ENCODE measurements around the gene DGCR2. TPM values are rescaled to one million over a fixed set of nuclear protein-coding genes. Genes with fewer than 3 reads are reported as not detected.
A peak's percentile ranks its signal among the peaks of the same experiment; 100 is the strongest.

DGCR2 gene
- total and polyA plus RNA-seq, 2 experiments from 2014 or later: 25.6 to 42.7 TPM

DNA sequence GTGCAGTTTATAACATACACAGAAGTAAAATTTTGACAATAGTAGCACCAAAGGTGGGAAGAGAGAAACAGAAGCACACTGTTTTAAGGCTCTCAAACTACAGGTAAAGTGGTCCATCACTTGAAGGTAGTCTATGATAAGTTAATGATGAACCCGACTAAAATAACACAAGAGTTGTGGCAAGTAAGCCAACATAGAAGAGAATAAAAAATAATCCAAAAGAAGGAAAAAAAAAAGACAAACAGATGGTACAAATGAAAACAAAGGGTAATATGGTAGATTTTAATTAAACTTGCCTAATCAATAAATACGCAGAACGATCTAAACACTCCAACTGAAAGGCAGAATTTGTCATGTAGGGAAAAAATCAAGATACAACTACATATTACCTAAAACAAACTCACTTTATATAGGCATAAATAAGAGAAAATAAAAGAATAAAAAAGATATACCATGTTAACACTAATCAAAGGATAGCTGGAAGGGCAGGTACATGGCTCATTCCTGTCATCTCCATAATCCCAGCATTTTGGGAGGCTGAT lies 31.6 kb downstream of the DGCR2 start:
- no peaks in the 10 kb centered on the region; the same call in none of the 2 replicates for H4K20me1 ChIP-seq (ENCODE audit: insufficient read depth)
- in situ Hi-C loops (cut with MboI): no loop called here

DNA sequence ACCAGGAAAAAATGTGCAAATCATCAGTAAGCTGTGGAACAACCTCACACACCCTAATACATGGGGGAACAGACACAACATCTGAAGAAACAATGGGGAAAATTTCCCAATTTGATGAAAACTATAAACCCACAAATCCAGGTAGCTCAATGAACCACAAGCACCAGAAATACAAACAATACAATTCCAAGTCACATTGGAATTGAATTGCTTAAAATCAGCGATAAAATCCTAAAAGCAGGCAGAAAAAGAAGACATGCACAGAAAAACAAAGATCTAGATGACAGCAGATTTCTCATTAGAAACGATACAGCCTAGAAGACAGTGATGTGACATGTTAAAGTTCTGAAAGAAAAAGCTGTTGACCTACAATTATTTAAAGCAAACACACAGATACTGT lies 32.0 kb downstream of the DGCR2 start:
- no peaks in the 10 kb centered on the region; the same call in none of the 2 replicates for H4K20me1 ChIP-seq (ENCODE audit: insufficient read depth)
- H3K4me1 ChIP-seq (ENCODE audit: insufficient read depth): peaks cover 13% of the 10 kb centered on the region
- no peaks in the 10 kb centered on the region for H3K9me3 ChIP-seq (ENCODE audit: low read depth)
- H3K79me2 ChIP-seq (ENCODE audit: insufficient read depth): peaks cover 65% of the 10 kb centered on the region
- H2AFZ ChIP-seq: no peak overlapping the region
- H3K9ac ChIP-seq: no peak overlapping the region
- in situ Hi-C loops (cut with MboI): no loop called here
- TF ChIP-seq EZH2phosphoT487 (IDR thresholded peaks at IDR 0.05; ENCODE audit: insufficient read depth, low read depth): no peak
- no peak for TF ChIP-seq EZH2 (IDR thresholded peaks at IDR 0.05; ENCODE audit: insufficient read depth, poor library complexity, severe bottlenecking)
- H3K4me2 ChIP-seq (ENCODE audit: unreplicated experiment): no peak overlapping the region
- H3F3A ChIP-seq (ENCODE audit: insufficient read depth): peaks cover 20% of the 10 kb centered on the region
- no peaks in the 10 kb centered on the region for H3K36me3 ChIP-seq (ENCODE audit: low read depth)
- DNase-seq: no peak
- no peaks in the 10 kb centered on the region for H3K27me3 ChIP-seq (replicated peaks; ENCODE audit: insufficient read depth)
- no peaks in the 10 kb centered on the region for H3K9me2 ChIP-seq (ENCODE audit: insufficient read depth)
- no peak overlapping the region for H3K27ac ChIP-seq
- 81 to 83% methylated on average over 2 of the region's 2 CpGs for WGBS, 2 experiments (ENCODE audit: low coverage in 1 of 2, low lambda C conversion rate in 2 of 2, missing lambda C conversion rate in 2 of 2)
- H3K4me3 ChIP-seq: no peak overlapping the region

More for the DNA sequence above, 31.6 kb downstream of the DGCR2 start:
- Histone ChIP-seq H3K4me2 (ENCODE audit: unreplicated experiment) (no peak overlapping the region), H3K4me1 (ENCODE audit: insufficient read depth) (peaks cover 13% of the 10 kb centered on the region), H3K9me2 (ENCODE audit: insufficient read depth) (no peaks in the 10 kb centered on the region), H3F3A (ENCODE audit: insufficient read depth) (peaks cover 17% of the 10 kb centered on the region), H3K4me3 (no peak overlapping the region), H3K9ac (no peak overlapping the region), H3K36me3 (ENCODE audit: low read depth) (no peaks in the 10 kb centered on the region), H3K79me2 (ENCODE audit: insufficient read depth) (peaks cover 68% of the 10 kb centered on the region), H3K27ac (no peak overlapping the region), H3K9me3 (ENCODE audit: low read depth) (no peaks in the 10 kb centered on the region), H2AFZ (no peak overlapping the region), H3K27me3 (replicated peaks; ENCODE audit: insufficient read depth) (no peaks in the 10 kb centered on the region)
- TF ChIP-seq EZH2phosphoT487 (IDR thresholded peaks at IDR 0.05; ENCODE audit: insufficient read depth, low read depth) (no peak), EZH2 (IDR thresholded peaks at IDR 0.05; ENCODE audit: insufficient read depth, poor library complexity, severe bottlenecking) (no peak)
- 85 to 86% methylated on average over 3 of the region's 3 CpGs for WGBS, 2 experiments (ENCODE audit: low coverage in 1 of 2, low lambda C conversion rate in 2 of 2, missing lambda C conversion rate in 2 of 2)
- no peak for DNase-seq

DNA sequence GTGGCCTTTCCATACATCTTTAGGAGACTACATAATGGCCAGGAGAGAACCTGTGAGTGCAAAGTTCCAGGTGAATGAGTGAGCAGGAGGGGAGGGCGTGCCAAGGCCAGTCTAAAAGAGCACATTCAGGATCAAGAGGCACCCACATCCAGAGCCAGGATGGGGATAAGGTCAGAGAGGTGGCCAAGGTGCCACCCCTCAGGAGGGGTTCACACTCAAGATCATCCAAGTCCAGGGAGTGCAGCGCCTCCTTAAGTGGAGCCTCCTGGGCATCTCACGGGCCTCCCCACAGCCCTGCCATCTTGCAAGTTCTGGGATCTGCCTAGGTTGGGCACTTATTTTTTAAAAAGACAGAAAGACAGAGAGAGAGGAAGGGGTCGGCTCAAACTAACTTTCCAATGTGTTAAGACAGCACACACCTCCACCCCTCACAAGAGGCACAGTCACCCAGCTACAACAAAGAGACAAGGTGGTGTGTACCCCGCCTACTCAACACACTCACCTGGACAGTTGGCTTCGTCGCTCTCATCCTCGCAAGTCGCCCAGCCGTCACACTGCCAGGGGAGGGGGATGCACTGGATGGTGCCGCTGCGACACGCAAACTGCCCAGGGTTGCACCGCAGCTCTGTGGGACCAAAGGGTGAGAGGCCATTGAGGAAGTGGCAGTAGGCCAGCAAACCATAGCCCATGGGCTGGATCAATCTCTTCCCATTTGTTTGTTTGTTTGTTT lies 33.2 kb downstream of the DGCR2 start:
- in situ Hi-C loops (cut with MboI): no loop called here
- peaks cover 53% of the 10 kb centered on the region for H3K79me2 ChIP-seq (ENCODE audit: insufficient read depth)

DNA sequence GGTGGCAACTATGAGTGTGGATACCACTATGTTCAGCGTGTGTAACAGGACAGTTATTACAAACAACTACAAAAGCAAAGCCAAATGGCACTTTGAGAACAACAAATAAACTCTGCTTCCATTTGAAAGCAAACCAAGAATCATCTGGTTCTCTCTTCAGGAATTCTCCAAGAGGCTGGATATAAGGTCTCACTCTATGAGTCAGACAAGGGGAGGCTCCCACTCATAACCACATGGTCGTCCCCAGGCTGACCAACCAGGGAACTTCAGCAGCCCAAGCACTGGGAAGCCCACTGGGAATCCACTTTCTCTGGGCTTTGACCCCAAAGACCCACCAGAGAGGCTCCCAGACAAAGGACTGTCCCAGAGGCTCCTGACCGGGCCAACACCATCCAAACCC lies 35.3 kb downstream of the DGCR2 start:
- Histone ChIP-seq H3K27ac (no peak overlapping the region), H3K9ac (no peak overlapping the region), H4K20me1 (ENCODE audit: insufficient read depth) (no peaks in the 10 kb centered on the region; the same call in none of the 2 replicates), H3K36me3 (ENCODE audit: low read depth) (no peaks in the 10 kb centered on the region), H3K9me3 (ENCODE audit: low read depth) (no peaks in the 10 kb centered on the region), H3K4me1 (ENCODE audit: insufficient read depth) (peaks cover 13% of the 10 kb centered on the region), H3F3A (ENCODE audit: insufficient read depth) (peaks cover 20% of the 10 kb centered on the region), H3K27me3 (replicated peaks; ENCODE audit: insufficient read depth) (no peaks in the 10 kb centered on the region), H3K4me2 (ENCODE audit: unreplicated experiment) (no peak overlapping the region), H3K9me2 (ENCODE audit: insufficient read depth) (no peaks in the 10 kb centered on the region), H2AFZ (no peak overlapping the region), H3K4me3 (no peak overlapping the region), H3K79me2 (ENCODE audit: insufficient read depth) (peaks cover 38% of the 10 kb centered on the region)
- no peak for TF ChIP-seq EZH2phosphoT487 (IDR thresholded peaks at IDR 0.05; ENCODE audit: insufficient read depth, low read depth)
- TF ChIP-seq EZH2 (IDR thresholded peaks at IDR 0.05; ENCODE audit: insufficient read depth, poor library complexity, severe bottlenecking): no peak
- WGBS, 2 experiments (ENCODE audit: low coverage in 1 of 2, low lambda C conversion rate in 2 of 2, missing lambda C conversion rate in 2 of 2): 72 to 87% methylated on average over 3 of the region's 3 CpGs
- peak; percentile 70 for DNase-seq
- in situ Hi-C loops (cut with MboI): no loop called here

More for the DNA sequence above, 33.2 kb downstream of the DGCR2 start:
- H3K9me2 ChIP-seq (ENCODE audit: insufficient read depth): no peaks in the 10 kb centered on the region
- H3F3A ChIP-seq (ENCODE audit: insufficient read depth): peaks cover 20% of the 10 kb centered on the region
- no peaks in the 10 kb centered on the region for H3K27me3 ChIP-seq (replicated peaks; ENCODE audit: insufficient read depth)
- H4K20me1 ChIP-seq (ENCODE audit: insufficient read depth): no peaks in the 10 kb centered on the region; the same call in none of the 2 replicates
- H3K4me2 ChIP-seq (ENCODE audit: unreplicated experiment): no peak overlapping the region
- no peak overlapping the region for H2AFZ ChIP-seq
- H3K27ac ChIP-seq: no peak overlapping the region
- no peak overlapping the region for H3K9ac ChIP-seq
- no peaks in the 10 kb centered on the region for H3K36me3 ChIP-seq (ENCODE audit: low read depth)
- H3K9me3 ChIP-seq (ENCODE audit: low read depth): no peaks in the 10 kb centered on the region
- H3K4me1 ChIP-seq (ENCODE audit: insufficient read depth): peaks cover 13% of the 10 kb centered on the region
- 97 to 98% methylated on average over 14 of the region's 14 CpGs for WGBS, 2 experiments (ENCODE audit: low coverage in 1 of 2, low lambda C conversion rate in 2 of 2, missing lambda C conversion rate in 2 of 2)
- no peak for DNase-seq
- no peak overlapping the region for H3K4me3 ChIP-seq
- TF ChIP-seq EZH2phosphoT487 (IDR thresholded peaks at IDR 0.05; ENCODE audit: insufficient read depth, low read depth) (no peak), EZH2 (IDR thresholded peaks at IDR 0.05; ENCODE audit: insufficient read depth, poor library complexity, severe bottlenecking) (no peak)

All from GM23248 (cell line).